ENCODE data around the gene NTM. TPM values are rescaled to one million over a fixed set of nuclear protein-coding genes. Genes with fewer than 3 reads are reported as not detected.
A peak's percentile ranks its signal among the peaks of the same experiment; 100 is the strongest.

The NTM gene
- polyA plus RNA-seq, 1 donor from 2014 or later: 39.4 TPM

DNA sequence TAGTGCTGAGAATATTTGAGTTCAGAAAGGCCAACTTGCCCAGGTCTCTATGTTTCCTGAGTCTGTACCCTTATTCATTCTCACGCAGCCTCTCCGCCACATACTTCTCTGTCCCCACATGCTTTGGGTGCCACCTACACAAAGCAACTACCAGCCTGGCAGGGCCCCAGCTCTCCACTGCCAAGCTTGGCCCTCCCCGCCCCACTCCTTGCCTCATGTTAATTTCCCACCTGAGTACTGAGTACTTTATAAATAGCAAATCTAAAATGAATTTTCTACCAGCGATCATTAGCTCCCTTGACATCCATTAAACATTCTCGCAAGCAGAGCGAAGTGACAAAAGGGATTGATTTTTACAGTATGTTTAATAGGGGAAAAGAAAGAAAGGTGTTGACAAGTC, 20.8 kb downstream of the NTM start:
- no peaks in the 10 kb centered on the region for H3K9me2 ChIP-seq (ENCODE audit: insufficient read depth, low read length)
- H3K36me3 ChIP-seq (ENCODE audit: insufficient read depth, low read length): no peaks in the 10 kb centered on the region
- TF ChIP-seq, protein P1, sequence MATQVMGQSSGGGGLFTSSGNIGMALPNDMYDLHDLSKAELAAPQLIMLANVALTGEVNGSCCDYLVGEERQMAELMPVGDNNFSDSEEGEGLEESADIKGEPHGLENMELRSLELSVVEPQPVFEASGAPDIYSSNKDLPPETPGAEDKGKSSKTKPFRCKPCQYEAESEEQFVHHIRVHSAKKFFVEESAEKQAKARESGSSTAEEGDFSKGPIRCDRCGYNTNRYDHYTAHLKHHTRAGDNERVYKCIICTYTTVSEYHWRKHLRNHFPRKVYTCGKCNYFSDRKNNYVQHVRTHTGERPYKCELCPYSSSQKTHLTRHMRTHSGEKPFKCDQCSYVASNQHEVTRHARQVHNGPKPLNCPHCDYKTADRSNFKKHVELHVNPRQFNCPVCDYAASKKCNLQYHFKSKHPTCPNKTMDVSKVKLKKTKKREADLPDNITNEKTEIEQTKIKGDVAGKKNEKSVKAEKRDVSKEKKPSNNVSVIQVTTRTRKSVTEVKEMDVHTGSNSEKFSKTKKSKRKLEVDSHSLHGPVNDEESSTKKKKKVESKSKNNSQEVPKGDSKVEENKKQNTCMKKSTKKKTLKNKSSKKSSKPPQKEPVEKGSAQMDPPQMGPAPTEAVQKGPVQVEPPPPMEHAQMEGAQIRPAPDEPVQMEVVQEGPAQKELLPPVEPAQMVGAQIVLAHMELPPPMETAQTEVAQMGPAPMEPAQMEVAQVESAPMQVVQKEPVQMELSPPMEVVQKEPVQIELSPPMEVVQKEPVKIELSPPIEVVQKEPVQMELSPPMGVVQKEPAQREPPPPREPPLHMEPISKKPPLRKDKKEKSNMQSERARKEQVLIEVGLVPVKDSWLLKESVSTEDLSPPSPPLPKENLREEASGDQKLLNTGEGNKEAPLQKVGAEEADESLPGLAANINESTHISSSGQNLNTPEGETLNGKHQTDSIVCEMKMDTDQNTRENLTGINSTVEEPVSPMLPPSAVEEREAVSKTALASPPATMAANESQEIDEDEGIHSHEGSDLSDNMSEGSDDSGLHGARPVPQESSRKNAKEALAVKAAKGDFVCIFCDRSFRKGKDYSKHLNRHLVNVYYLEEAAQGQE (IDR thresholded peaks at IDR 0.05; ENCODE audit: borderline replicate concordance): peak; percentile 34
- TF ChIP-seq POLR2AphosphoS5 (IDR thresholded peaks at IDR 0.05) (peak; percentile 12), EP300 (conservative IDR thresholded peaks at IDR 0.05; ENCODE audit: poor library complexity, severe bottlenecking) (no peak)
- no peak overlapping the region for H2AFZ ChIP-seq (ENCODE audit: low read depth, low read length)
- peak overlapping the region; percentile 47 for H3K27ac ChIP-seq (ENCODE audit: low read length)
- H3K27me3 ChIP-seq (ENCODE audit: insufficient read depth, low read depth, low read length): no peaks in the 10 kb centered on the region
- no peak overlapping the region for H3K4me2 ChIP-seq (ENCODE audit: low read length)
- no peaks in the 10 kb centered on the region for H3K9me3 ChIP-seq (ENCODE audit: low read length)
- H3K4me3 ChIP-seq (ENCODE audit: low read length): no peak overlapping the region
- H3K9ac ChIP-seq (ENCODE audit: low read length): no peak overlapping the region
- H4K20me1 ChIP-seq (ENCODE audit: insufficient read depth): no peaks in the 10 kb centered on the region
- no peaks in the 10 kb centered on the region for H3K79me2 ChIP-seq (replicated peaks; ENCODE audit: insufficient read depth, low read length)
- H3F3A ChIP-seq (ENCODE audit: insufficient read depth, low read length, poor library complexity, severe bottlenecking): no peaks in the 10 kb centered on the region

DNA sequence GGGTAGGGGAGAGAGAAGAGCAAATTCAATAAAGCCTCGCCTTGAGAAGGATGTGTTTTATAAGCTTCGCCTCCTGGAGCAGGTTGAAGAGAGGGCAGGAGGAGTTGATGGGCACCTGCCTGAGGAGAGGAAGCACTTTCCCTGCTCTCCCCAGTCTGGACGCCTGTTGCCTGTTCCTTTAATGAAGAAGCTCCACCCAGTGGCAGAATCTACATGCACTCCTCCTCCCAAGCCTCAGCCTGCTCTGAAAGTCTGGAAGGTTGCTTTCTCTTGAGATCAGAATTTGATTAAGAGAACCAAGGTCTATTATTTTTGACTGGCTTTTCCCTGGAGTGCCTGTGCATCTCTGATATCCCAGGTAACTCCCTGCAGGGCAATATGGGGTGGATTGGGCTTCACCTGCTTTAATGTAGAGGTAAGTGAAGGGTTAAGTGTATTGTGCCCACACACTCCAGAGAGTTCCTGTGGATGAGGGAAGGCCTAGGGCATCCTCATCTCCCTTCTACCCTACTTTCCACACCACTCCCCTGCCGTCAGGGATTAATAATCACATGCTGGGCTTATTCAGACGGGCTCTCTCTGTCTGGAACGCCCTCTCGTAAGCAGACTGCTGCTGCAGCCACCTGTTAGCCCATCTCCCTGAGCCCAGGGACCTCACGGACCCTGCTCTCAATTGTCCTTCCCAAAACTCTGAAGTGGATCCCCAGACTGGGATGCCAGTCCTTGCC, 22.3 kb downstream of the NTM start:
- Histone ChIP-seq H3K27ac (ENCODE audit: low read length) (no peak overlapping the region), H3K36me3 (ENCODE audit: insufficient read depth, low read length) (no peaks in the 10 kb centered on the region), H3K4me2 (ENCODE audit: low read length) (no peak overlapping the region), H3K27me3 (ENCODE audit: insufficient read depth, low read depth, low read length) (no peaks in the 10 kb centered on the region), H4K20me1 (ENCODE audit: insufficient read depth) (no peaks in the 10 kb centered on the region), H3K4me3 (ENCODE audit: low read length) (no peak overlapping the region), H3K79me2 (replicated peaks; ENCODE audit: insufficient read depth, low read length) (no peaks in the 10 kb centered on the region), H3K9ac (ENCODE audit: low read length) (no peak overlapping the region), H3K9me2 (ENCODE audit: insufficient read depth, low read length) (no peaks in the 10 kb centered on the region), H3F3A (ENCODE audit: insufficient read depth, low read length, poor library complexity, severe bottlenecking) (no peaks in the 10 kb centered on the region), H2AFZ (ENCODE audit: low read depth, low read length) (no peak overlapping the region), H3K9me3 (ENCODE audit: low read length) (no peaks in the 10 kb centered on the region)
- no peak for TF ChIP-seq MXI1 (conservative IDR thresholded peaks at IDR 0.05; ENCODE audit: poor library complexity, severe bottlenecking)

DNA sequence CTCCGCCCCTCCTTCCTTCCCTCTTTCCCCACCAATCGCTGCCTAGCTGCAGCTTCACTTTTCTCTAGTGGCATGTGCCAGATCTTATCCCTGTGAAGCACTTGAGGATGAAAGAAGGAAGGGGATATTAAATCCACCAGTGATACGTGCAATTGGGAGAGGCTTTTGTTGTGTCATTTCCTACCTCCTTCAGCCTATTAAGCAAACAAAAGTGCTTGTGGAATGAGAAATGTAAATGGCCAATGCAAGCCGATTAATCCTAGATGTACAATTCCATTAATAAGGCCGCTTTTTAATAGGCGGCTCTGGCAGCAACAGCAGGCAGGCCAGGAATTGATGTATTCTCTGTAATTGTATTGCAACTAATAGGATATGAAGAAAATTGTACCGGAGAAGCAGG, 23.3 kb downstream of the NTM start:
- H4K20me1 ChIP-seq (ENCODE audit: insufficient read depth): no peaks in the 10 kb centered on the region
- TF ChIP-seq, protein P1 (IDR thresholded peaks at IDR 0.05; ENCODE audit: borderline replicate concordance): no peak
- TF ChIP-seq SMC3 (conservative IDR thresholded peaks at IDR 0.05; ENCODE audit: poor library complexity): no peak
- TF ChIP-seq EZH2 (IDR thresholded peaks at IDR 0.05; ENCODE audit: borderline replicate concordance, insufficient read depth, low read length, poor library complexity, severe bottlenecking): no peak
- no peak for TF ChIP-seq TAF1 (IDR thresholded peaks at IDR 0.05; ENCODE audit: low read depth)
- no peak for TF ChIP-seq POLR2AphosphoS5 (IDR thresholded peaks at IDR 0.05)
- TF ChIP-seq, protein P2, sequence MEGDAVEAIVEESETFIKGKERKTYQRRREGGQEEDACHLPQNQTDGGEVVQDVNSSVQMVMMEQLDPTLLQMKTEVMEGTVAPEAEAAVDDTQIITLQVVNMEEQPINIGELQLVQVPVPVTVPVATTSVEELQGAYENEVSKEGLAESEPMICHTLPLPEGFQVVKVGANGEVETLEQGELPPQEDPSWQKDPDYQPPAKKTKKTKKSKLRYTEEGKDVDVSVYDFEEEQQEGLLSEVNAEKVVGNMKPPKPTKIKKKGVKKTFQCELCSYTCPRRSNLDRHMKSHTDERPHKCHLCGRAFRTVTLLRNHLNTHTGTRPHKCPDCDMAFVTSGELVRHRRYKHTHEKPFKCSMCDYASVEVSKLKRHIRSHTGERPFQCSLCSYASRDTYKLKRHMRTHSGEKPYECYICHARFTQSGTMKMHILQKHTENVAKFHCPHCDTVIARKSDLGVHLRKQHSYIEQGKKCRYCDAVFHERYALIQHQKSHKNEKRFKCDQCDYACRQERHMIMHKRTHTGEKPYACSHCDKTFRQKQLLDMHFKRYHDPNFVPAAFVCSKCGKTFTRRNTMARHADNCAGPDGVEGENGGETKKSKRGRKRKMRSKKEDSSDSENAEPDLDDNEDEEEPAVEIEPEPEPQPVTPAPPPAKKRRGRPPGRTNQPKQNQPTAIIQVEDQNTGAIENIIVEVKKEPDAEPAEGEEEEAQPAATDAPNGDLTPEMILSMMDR (IDR thresholded peaks at IDR 0.05; ENCODE audit: poor library complexity, severe bottlenecking): no peak
- TF ChIP-seq MXI1 (conservative IDR thresholded peaks at IDR 0.05; ENCODE audit: poor library complexity, severe bottlenecking): no peak
- TF ChIP-seq RAD21 (conservative IDR thresholded peaks at IDR 0.05): no peak
- no peak for TF ChIP-seq EP300 (conservative IDR thresholded peaks at IDR 0.05; ENCODE audit: poor library complexity, severe bottlenecking)
- no peaks in the 10 kb centered on the region for H3K9me3 ChIP-seq (ENCODE audit: low read length)
- H3K36me3 ChIP-seq (ENCODE audit: insufficient read depth, low read length): no peaks in the 10 kb centered on the region
- no peak overlapping the region for H3K4me2 ChIP-seq (ENCODE audit: low read length)
- H3K27me3 ChIP-seq (ENCODE audit: insufficient read depth, low read depth, low read length): no peaks in the 10 kb centered on the region
- H3K27ac ChIP-seq (ENCODE audit: low read length): no peak overlapping the region
- H2AFZ ChIP-seq (ENCODE audit: low read depth, low read length): no peak overlapping the region
- no peak overlapping the region for H3K9ac ChIP-seq (ENCODE audit: low read length)
- H3K4me3 ChIP-seq (ENCODE audit: low read length): no peak overlapping the region
- H3F3A ChIP-seq (ENCODE audit: insufficient read depth, low read length, poor library complexity, severe bottlenecking): no peaks in the 10 kb centered on the region
- H3K79me2 ChIP-seq (replicated peaks; ENCODE audit: insufficient read depth, low read length): no peaks in the 10 kb centered on the region
- no peaks in the 10 kb centered on the region for H3K9me2 ChIP-seq (ENCODE audit: insufficient read depth, low read length)

Data from neural cell (in vitro differentiated cells).